Adrenal gland (tissue), 5 donors: ENCODE data around the gene CDH18.

Source experiments
- POLR2A ChIP-seq, 2 donors: fragments of 450-650 bp; IDR thresholded peaks; one replicate each; pipeline ENCODE4 v1.6.1; 2017; ENCODE audit warnings: antibody characterized with exemption in 2 of 2, mild to moderate bottlenecking in 2 of 2, moderate library complexity in 1 of 2
- TF ChIP-seq, protein P1 (sequence below), 6 experiments: fragments of 450-650 bp in 4 of 6; fragments of 200-600 bp in 2 of 6; sonication (generic) in 1 of 6; IDR thresholded peaks; 1 replicate in 5 of 6; 2 replicates in 1 of 6; pipeline versions ENCODE4 v1.5.1 to v1.8.0; 2016 to 2021; ENCODE audit warnings: antibody characterized with exemption in 6 of 6, mild to moderate bottlenecking in 2 of 6, moderate library complexity in 1 of 6
- donor health status: DM: no; HTN: no; CAD: no.

DNA sequence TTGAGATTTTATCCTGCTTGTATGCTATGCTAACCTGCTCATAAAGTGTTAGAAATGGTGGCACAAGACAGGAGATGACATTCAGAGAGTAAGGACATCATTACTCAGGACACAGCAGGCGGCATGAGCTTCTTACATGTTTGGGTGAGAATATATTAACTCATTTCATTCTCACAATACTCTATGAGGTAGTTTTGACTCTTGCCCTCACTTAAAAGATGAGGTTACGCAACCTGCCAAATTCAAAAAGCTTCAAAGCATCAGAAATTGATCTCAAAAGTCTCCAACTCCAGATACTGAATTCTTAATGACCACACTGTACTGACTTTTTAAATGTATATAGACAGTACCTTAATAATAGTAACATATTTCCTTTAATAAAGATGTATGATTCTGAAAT is 60.8 kb downstream of the CDH18 start:
- TF ChIP-seq, protein P1, sequence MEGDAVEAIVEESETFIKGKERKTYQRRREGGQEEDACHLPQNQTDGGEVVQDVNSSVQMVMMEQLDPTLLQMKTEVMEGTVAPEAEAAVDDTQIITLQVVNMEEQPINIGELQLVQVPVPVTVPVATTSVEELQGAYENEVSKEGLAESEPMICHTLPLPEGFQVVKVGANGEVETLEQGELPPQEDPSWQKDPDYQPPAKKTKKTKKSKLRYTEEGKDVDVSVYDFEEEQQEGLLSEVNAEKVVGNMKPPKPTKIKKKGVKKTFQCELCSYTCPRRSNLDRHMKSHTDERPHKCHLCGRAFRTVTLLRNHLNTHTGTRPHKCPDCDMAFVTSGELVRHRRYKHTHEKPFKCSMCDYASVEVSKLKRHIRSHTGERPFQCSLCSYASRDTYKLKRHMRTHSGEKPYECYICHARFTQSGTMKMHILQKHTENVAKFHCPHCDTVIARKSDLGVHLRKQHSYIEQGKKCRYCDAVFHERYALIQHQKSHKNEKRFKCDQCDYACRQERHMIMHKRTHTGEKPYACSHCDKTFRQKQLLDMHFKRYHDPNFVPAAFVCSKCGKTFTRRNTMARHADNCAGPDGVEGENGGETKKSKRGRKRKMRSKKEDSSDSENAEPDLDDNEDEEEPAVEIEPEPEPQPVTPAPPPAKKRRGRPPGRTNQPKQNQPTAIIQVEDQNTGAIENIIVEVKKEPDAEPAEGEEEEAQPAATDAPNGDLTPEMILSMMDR (IDR thresholded peaks at IDR 0.05): no peak
- no peak for TF ChIP-seq POLR2A (IDR thresholded peaks at IDR 0.05)
